Activated CD4-positive, alpha-beta T cell treated with anti-CD3 and anti-CD28 coated beads for 4 hours (primary cell): ENCODE data around the gene PRSS22.

Experiments
- DNase-seq, 2 donors: peaks; one replicate each; pipeline ENCODE4 v3.0.0-alpha.2; 2020

The PRSS22 gene

GRCh38 chr16:2848933-2849725 is 8.8 kb downstream of the PRSS22 start:
- DNase-seq = no peak

- no peak for DNase-seq
These were observed 11.3 kb downstream of the PRSS22 start for GRCh38 chr16:2846511-2847310.

GRCh38 chr16:2845116-2845515 is 12.9 kb downstream of the PRSS22 start:
- DNase-seq = no peak

GRCh38 chr16:2843526-2843925 is 14.4 kb downstream of the PRSS22 start:
- no peak for DNase-seq

GRCh38 chr16:2842340-2843000 is 15.5 kb downstream of the PRSS22 start:
- peak; percentile 61 to 64 for DNase-seq

- no peak for DNase-seq
These were observed 16.2 kb downstream of the PRSS22 start for GRCh38 chr16:2841606-2842339.

GRCh38 chr16:2840914-2841313 is 17.1 kb downstream of the PRSS22 start:
- no peak for DNase-seq

- no peak for DNase-seq
These were observed 18.1 kb downstream of the PRSS22 start for GRCh38 chr16:2839650-2840450.

GRCh38 chr16:2838928-2839327 is 19.0 kb downstream of the PRSS22 start:
- DNase-seq = peak; percentile 41 to 46

GRCh38 chr16:2836646-2837508 is 21.1 kb downstream of the PRSS22 start:
- no peak for DNase-seq

- DNase-seq = no peak
These were observed 22.1 kb downstream of the PRSS22 start for GRCh38 chr16:2835638-2836493.

GRCh38 chr16:2834968-2835367 is 23.0 kb downstream of the PRSS22 start:
- DNase-seq = no peak

GRCh38 chr16:2833776-2834175 is 24.2 kb downstream of the PRSS22 start:
- no peak for DNase-seq

- no peak for DNase-seq
These were observed 26.8 kb downstream of the PRSS22 start for GRCh38 chr16:2831203-2831602.

GRCh38 chr16:2830355-2830695 is 27.6 kb downstream of the PRSS22 start:
- no peak for DNase-seq

GRCh38 chr16:2829501-2830354 is 28.2 kb downstream of the PRSS22 start, which contains the start of gene ZG16B:
Gene ZG16B, plus strand, starts transcription at chr16:2830303. Its CDS starts 139 bp downstream, at chr16:2830442.
- DNase-seq = no peak

- no peak for DNase-seq
These were observed 29.0 kb downstream of the PRSS22 start for GRCh38 chr16:2828876-2829430.

GRCh38 chr16:2828521-2828840 is 29.5 kb downstream of the PRSS22 start:
- DNase-seq = no peak
